GM12874 (cell line): ENCODE measurements around the gene SLC1A3.

Experiments
- CTCF ChIP-seq: IDR thresholded peaks from 2 replicates; pipeline ENCODE4 v1.5.1; 2011; ENCODE audit warnings: low read depth, mild to moderate bottlenecking, control low read depth, low read length, moderate library complexity; ENCODE audit not compliant: insufficient read depth

Gene SLC1A3

GRCh38 chr5:36656556-36656955, 50.1 kb downstream of the SLC1A3 start:
- no peak for TF ChIP-seq CTCF

GRCh38 chr5:36657563-36657995, 51.2 kb downstream of the SLC1A3 start:
- no peak for TF ChIP-seq CTCF

GRCh38 chr5:36658038-36658756, 51.8 kb downstream of the SLC1A3 start:
- no peak for TF ChIP-seq CTCF

GRCh38 chr5:36659411-36659810, 53.0 kb downstream of the SLC1A3 start:
- TF ChIP-seq CTCF = no peak

GRCh38 chr5:36660397-36661049, 54.1 kb downstream of the SLC1A3 start:
- TF ChIP-seq CTCF = no peak

GRCh38 chr5:36661456-36662220, 55.2 kb downstream of the SLC1A3 start:
- TF ChIP-seq CTCF = no peak

- TF ChIP-seq CTCF = no peak
These were observed 56.0 kb downstream of the SLC1A3 start for GRCh38 chr5:36662291-36662851.
